Head of caudate nucleus (tissue), 42 donors: ENCODE results near the gene SMTNL2.
A peak's percentile ranks its signal among the peaks of the same experiment; 100 is the strongest.

Experiments
- DNase-seq, 42 donors: peaks; one replicate each; pipeline versions ENCODE4 v3.0.0 to v3.0.0-alpha.2; 2020 to 2021; ENCODE audit warnings: mixed read lengths in 7 of 42
- intact Hi-C: fragments of 100-400 bp; cut with DNase I; formaldehyde crosslinking; loops from one replicate; pipeline ENCODE4 v1.15.0; 2022

Gene SMTNL2

GRCh38 chr17:4584101-4584916 is at the start of gene SMTNL2:
Gene SMTNL2 (plus strand): TSS chr17:4584529. CDS start chr17:4584606, 77 bp downstream.
- intact Hi-C loops: no loop called here
- peak in 3 of 42 donors; percentile 10 to 28 (median 14) for DNase-seq

- DNase-seq: peak in 11 of 42 donors; percentile 28 to 70 (median 48)
- intact Hi-C loops: loop anchor here (5.0 kb wide), 1 partner anchor 38 kb away; the partner anchor contains the start of gene SPNS2
Observed at GRCh38 chr17:4534928-4535666, 49.2 kb upstream of the SMTNL2 start.

GRCh38 chr17:4535667-4536258 is 48.6 kb upstream of the SMTNL2 start:
- intact Hi-C loops: loop anchor here (5.0 kb wide), 1 partner anchor 38 kb away; the partner anchor contains the start of gene SPNS2
- peak in 2 of 42 donors; percentile 36 to 60 for DNase-seq

- intact Hi-C loops: loop anchor here (5.0 kb wide), 1 partner anchor 39 kb away; the partner anchor contains the start of gene SPNS2
- DNase-seq: peak in 7 of 42 donors; percentile 45 to 68 (median 53)
Observed at GRCh38 chr17:4536259-4536741, 48.0 kb upstream of the SMTNL2 start.

GRCh38 chr17:4536742-4537411 is 47.5 kb upstream of the SMTNL2 start:
- peak in 20 of 42 donors; percentile 31 to 77 (median 48) for DNase-seq
- intact Hi-C loops: loop anchor here (5.0 kb wide), 1 partner anchor 40 kb away; the partner anchor contains the start of gene SPNS2

GRCh38 chr17:4537451-4538235 is 46.7 kb upstream of the SMTNL2 start:
- peak; percentile 60 to 93 (median 85) for DNase-seq
- intact Hi-C loops: loop anchor here (5.0 kb wide), 1 partner anchor 40 kb away; the partner anchor contains the start of gene SPNS2

- intact Hi-C loops: loop anchor here (5.0 kb wide), 1 partner anchor 41 kb away; the partner anchor contains the start of gene SPNS2
- peak in 1 of 42 donors; percentile 44 for DNase-seq
Observed at GRCh38 chr17:4538236-4539002, 45.9 kb upstream of the SMTNL2 start.

GRCh38 chr17:4539025-4539424 is 45.3 kb upstream of the SMTNL2 start:
- DNase-seq: peak in 1 of 42 donors; percentile 44
- intact Hi-C loops: loop anchor here (5.0 kb wide), 1 partner anchor 42 kb away; the partner anchor contains the start of gene SPNS2

GRCh38 chr17:4539576-4540223 is 44.6 kb upstream of the SMTNL2 start:
- intact Hi-C loops: loop anchor here (2.0 to 5.0 kb wide), 2 partner anchors 42 to 119 kb away; partner anchors contain the start of gene SPNS2
- DNase-seq: no peak

GRCh38 chr17:4540224-4540651 is 44.1 kb upstream of the SMTNL2 start:
- intact Hi-C loops: loop anchor here (2.0 kb wide), 1 partner anchor 119 kb away; no protein-coding TSS in a partner anchor
- peak in 1 of 42 donors; percentile 61 for DNase-seq

- intact Hi-C loops: loop anchor here (2.0 kb wide), 1 partner anchor 120 kb away; no protein-coding TSS in a partner anchor
- DNase-seq: peak in 2 of 42 donors; percentile 41 to 53
Observed at GRCh38 chr17:4540687-4541327, 43.5 kb upstream of the SMTNL2 start.

- DNase-seq: peak in 13 of 42 donors; percentile 37 to 79 (median 54)
- intact Hi-C loops: loop anchor here (2.0 kb wide), 1 partner anchor 121 kb away; no protein-coding TSS in a partner anchor
Observed at GRCh38 chr17:4541328-4542002, 42.9 kb upstream of the SMTNL2 start.

GRCh38 chr17:4542003-4542725 is 42.2 kb upstream of the SMTNL2 start:
- intact Hi-C loops: no loop called here
- no peak for DNase-seq

- intact Hi-C loops: no loop called here
- no peak for DNase-seq
Observed at GRCh38 chr17:4542726-4543191, 41.6 kb upstream of the SMTNL2 start.
